BLaER1 treated with 17β-estradiol and CSF1 and Interleukin-3, amounts not matched to agents 10 nM and 100 nM (cell line): ENCODE results near the gene CDC23.
"Not testable (repeated sequence)": the region's sequence is repeated elsewhere in the genome, so short reads cannot be mapped to it uniquely, and the experiment has no call there.

Experiments used
- H3K27ac ChIP-seq, 11 experiments: shearing (Covaris generic); formaldehyde crosslinking; 2 replicates each; pipeline ENCODE4 v1.8.1; 2022
- H3K27me3 ChIP-seq, 11 experiments: shearing (Covaris generic); formaldehyde crosslinking; 2 replicates each; pipeline ENCODE4 v1.8.1; 2022
- H3K36me3 ChIP-seq, 11 experiments: shearing (Covaris generic); formaldehyde crosslinking; 2 replicates each; pipeline ENCODE4 v1.8.1; 2022
- H3K4me1 ChIP-seq, 10 experiments: shearing (Covaris generic); formaldehyde crosslinking; 2 replicates each; pipeline ENCODE4 v1.8.1; 2022
- H3K4me2 ChIP-seq, 11 experiments: shearing (Covaris generic); formaldehyde crosslinking; 2 replicates each; pipeline ENCODE4 v1.8.1; 2022
- H3K4me3 ChIP-seq, 10 experiments: shearing (Covaris generic); formaldehyde crosslinking; 2 replicates each; pipeline ENCODE4 v1.8.1; 2022
- H3K9ac ChIP-seq, 11 experiments: shearing (Covaris generic); formaldehyde crosslinking; 2 replicates each; pipeline ENCODE4 v1.8.1; 2022
- H3K9me3 ChIP-seq, 11 experiments: shearing (Covaris generic); formaldehyde crosslinking; replicated peaks in 1 of 11; 2 replicates each; pipeline ENCODE4 v1.8.1; 2022
- H4K20me1 ChIP-seq, 11 experiments: shearing (Covaris generic); formaldehyde crosslinking; 2 replicates each; pipeline ENCODE4 v1.8.1; 2022
- Cebpa-rat ChIP-seq, 11 experiments: shearing (Covaris generic); IDR thresholded peaks; 2 replicates each; pipeline ENCODE4 v1.8.1; 2022

Gene CDC23

DNA sequence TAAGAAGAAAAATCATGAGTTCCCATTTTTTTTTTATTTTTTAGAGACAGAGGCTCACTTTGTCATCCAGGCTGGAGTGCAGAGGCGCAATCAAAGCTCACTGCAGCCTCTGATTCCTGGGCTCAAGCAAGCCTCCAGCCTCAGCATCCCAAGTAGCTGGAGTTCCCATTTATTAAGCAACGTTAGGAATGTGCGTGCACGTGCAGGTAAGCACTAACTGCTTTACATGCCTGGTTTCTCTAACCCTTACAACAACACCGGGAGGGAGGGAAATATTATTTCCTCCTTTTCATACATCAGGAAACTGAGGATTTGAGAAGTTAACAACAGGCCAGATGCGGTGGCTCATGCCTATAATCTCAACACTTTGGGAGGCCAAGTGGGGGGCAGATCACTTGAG lies 16.3 kb upstream of the CDC23 start:
- no peak for TF ChIP-seq Cebpa-rat (IDR thresholded peaks at IDR 0.05)
- no peak overlapping the region for H3K4me2 ChIP-seq
- H3K27me3 ChIP-seq: peaks cover 0 to 3% (median 0%) of the 10 kb centered on the region in 11 experiments; a peak in 1 of 22 replicates
- no peak overlapping the region for H3K4me3 ChIP-seq
- peaks cover 11 to 18% (median 16%) of the 10 kb centered on the region in 11 experiments for H3K9me3 ChIP-seq
- H3K9ac ChIP-seq: no peak overlapping the region
- no peaks in the 10 kb centered on the region for H4K20me1 ChIP-seq
- peaks cover 0 to 7% (median 5%) of the 10 kb centered on the region in 10 experiments; a peak in 14 of 20 replicates for H3K4me1 ChIP-seq
- H3K27ac ChIP-seq: no peak overlapping the region
- no peaks in the 10 kb centered on the region for H3K36me3 ChIP-seq

GRCh38 chr5:138226910-138227309 lies 13.8 kb upstream of the CDC23 start:
- Histone ChIP-seq H3K9me3 (peaks cover 11 to 18% (median 16%) of the 10 kb centered on the region in 11 experiments), H3K4me1 (peaks cover 0 to 7% (median 5%) of the 10 kb centered on the region in 10 experiments; a peak in 14 of 20 replicates), H4K20me1 (no peaks in the 10 kb centered on the region), H3K9ac (no peak overlapping the region), H3K4me2 (no peak overlapping the region), H3K4me3 (no peak overlapping the region), H3K27me3 (peaks cover 0 to 8% (median 0%) of the 10 kb centered on the region in 11 experiments; a peak in 1 of 22 replicates), H3K36me3 (no peaks in the 10 kb centered on the region), H3K27ac (no peak overlapping the region)
- no peak for TF ChIP-seq Cebpa-rat (IDR thresholded peaks at IDR 0.05)

DNA sequence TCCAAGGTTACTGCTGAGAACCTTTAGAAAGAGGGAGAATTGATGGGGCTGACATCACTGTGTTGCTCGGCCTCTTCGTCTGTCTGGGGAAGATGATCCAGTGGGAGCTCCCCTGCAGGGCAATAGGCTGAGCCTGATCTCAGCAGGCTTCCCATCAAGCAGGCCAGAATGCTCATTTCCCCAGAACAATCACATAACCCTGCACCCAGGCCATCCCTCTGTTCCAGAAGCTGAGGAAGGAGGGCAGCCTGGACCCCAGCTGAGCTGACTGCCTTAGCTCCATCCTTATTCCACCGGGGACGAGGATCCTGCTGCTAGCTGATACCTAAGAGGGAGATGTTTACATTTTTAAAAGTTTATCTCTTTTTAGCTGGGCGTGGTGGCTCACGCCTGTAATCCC lies 11.6 kb upstream of the CDC23 start:
- H3K9ac ChIP-seq: no peak overlapping the region
- H3K27ac ChIP-seq: no peak overlapping the region
- H4K20me1 ChIP-seq: no peaks in the 10 kb centered on the region
- no peak overlapping the region for H3K4me2 ChIP-seq
- H3K27me3 ChIP-seq: peaks cover 0 to 8% (median 0%) of the 10 kb centered on the region in 11 experiments; a peak in 1 of 22 replicates
- no peaks in the 10 kb centered on the region for H3K4me1 ChIP-seq
- H3K9me3 ChIP-seq: peaks cover 11 to 18% (median 16%) of the 10 kb centered on the region in 11 experiments
- H3K36me3 ChIP-seq: no peaks in the 10 kb centered on the region
- no peak overlapping the region for H3K4me3 ChIP-seq
- TF ChIP-seq Cebpa-rat (IDR thresholded peaks at IDR 0.05): no peak

GRCh38 chr5:138223532-138223931 lies 10.4 kb upstream of the CDC23 start:
- H3K36me3 ChIP-seq: no peaks in the 10 kb centered on the region
- TF ChIP-seq Cebpa-rat (IDR thresholded peaks at IDR 0.05): no peak
- peaks cover 11 to 26% (median 24%) of the 10 kb centered on the region in 11 experiments for H3K9me3 ChIP-seq
- H3K4me2 ChIP-seq: no peak overlapping the region
- no peak overlapping the region for H3K27ac ChIP-seq
- H3K4me3 ChIP-seq: no peak overlapping the region
- H3K27me3 ChIP-seq: peaks cover 0 to 8% (median 0%) of the 10 kb centered on the region in 11 experiments; a peak in 1 of 22 replicates
- no peak overlapping the region for H3K9ac ChIP-seq
- no peaks in the 10 kb centered on the region for H3K4me1 ChIP-seq
- H4K20me1 ChIP-seq: no peaks in the 10 kb centered on the region

GRCh38 chr5:138216799-138217198 lies 3.7 kb upstream of the CDC23 start:
- Histone ChIP-seq H3K4me3 (no peak overlapping the region), H3K36me3 (peaks cover 0 to 3% (median 0%) of the 10 kb centered on the region in 11 experiments; a peak in 1 of 22 replicates), H3K4me1 (peaks cover 7 to 17% (median 14%) of the 10 kb centered on the region in 10 experiments), H3K27me3 (no peaks in the 10 kb centered on the region), H3K27ac (no peak overlapping the region), H3K4me2 (no peak overlapping the region), H3K9ac (no peak overlapping the region), H3K9me3 (peaks cover 0 to 9% (median 7%) of the 10 kb centered on the region in 11 experiments; a peak in 7 of 22 replicates), H4K20me1 (no peaks in the 10 kb centered on the region)
- TF ChIP-seq Cebpa-rat (IDR thresholded peaks at IDR 0.05): peak in 6 of 11 experiments; percentile 19 to 73 (median 43); a peak in 6 of 22 replicates

GRCh38 chr5:138212828-138213160 lies 329 bp downstream of the CDC23 start:
- peak overlapping the region; percentile 76 to 92 (median 86); a peak in 21 of 22 replicates for H3K27ac ChIP-seq
- no peak for TF ChIP-seq Cebpa-rat (IDR thresholded peaks at IDR 0.05)

DNA sequence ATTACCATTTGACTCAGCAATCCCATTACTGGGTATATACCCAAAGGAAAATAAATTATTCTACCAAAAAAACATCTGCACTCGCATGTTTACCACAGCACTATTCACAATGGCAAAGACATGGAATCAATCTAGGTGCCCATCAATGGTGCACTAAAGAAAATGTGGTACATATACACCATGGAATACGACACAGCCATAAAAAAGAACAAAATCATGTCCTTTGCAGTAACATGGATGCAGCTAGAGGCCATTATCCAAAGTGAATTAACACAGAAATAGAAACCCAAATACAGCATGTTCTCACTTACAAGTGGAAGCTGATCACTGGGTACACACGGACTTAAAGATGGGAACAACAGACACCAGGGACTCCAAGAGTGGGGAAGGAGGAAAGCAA lies 2.1 kb downstream of the CDC23 start:
- H3K36me3 ChIP-seq: peaks cover 30 to 61% (median 54%) of the 10 kb centered on the region in 11 experiments

More at GRCh38 chr5:138212828-138213160, 329 bp downstream of the CDC23 start:
- peak overlapping the region; percentile 79 to 99 (median 96) for H3K4me3 ChIP-seq
- H3K27me3 ChIP-seq: no peaks in the 10 kb centered on the region
- peaks cover 0 to 14% (median 6%) of the 10 kb centered on the region in 11 experiments; a peak in 10 of 22 replicates for H4K20me1 ChIP-seq
- H3K9ac ChIP-seq: peak overlapping the region; percentile 84 to 98 (median 92)
- H3K4me2 ChIP-seq: peak overlapping the region; percentile 84 to 96 (median 91)
- H3K4me1 ChIP-seq: peaks cover 15 to 25% (median 23%) of the 10 kb centered on the region in 10 experiments
- H3K36me3 ChIP-seq: peaks cover 13 to 43% (median 38%) of the 10 kb centered on the region in 11 experiments
- H3K9me3 ChIP-seq: no peaks in the 10 kb centered on the region

DNA sequence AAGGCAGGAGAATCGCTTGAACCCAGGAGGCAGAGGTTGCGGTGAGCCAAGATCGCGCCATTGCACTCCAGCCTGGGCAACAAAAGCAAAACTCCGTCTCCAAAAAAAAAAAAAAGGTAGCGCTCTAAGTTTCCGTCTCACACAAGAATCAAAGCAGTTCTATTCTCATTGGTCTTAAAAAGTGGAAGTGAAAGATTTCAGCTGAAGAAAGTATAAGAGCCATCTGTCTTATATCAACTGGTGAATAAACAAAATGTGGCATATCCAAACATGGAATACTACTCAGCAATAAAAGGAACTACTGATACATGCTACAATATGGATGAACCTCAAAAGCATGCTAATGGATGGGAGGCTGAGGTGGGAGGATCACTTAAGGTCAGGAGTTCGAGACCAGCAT lies 19.3 kb downstream of the CDC23 start:
- not testable (repeated sequence) for H3K4me3 ChIP-seq, H3K9ac ChIP-seq, H3K4me1 ChIP-seq, H3K27ac ChIP-seq, H3K4me2 ChIP-seq, H3K27me3 ChIP-seq
- peaks cover 92 to 96% (median 96%) of the 10 kb centered on the region in 11 experiments for H3K36me3 ChIP-seq
- peaks cover 0 to 12% (median 0%) of the 10 kb centered on the region in 11 experiments; a peak in 6 of 22 replicates for H4K20me1 ChIP-seq
- H3K9me3 ChIP-seq: peaks cover 0 to 11% (median 0%) of the 10 kb centered on the region in 11 experiments; a peak in 4 of 22 replicates

More for the DNA sequence above, 2.1 kb downstream of the CDC23 start:
- H4K20me1 ChIP-seq: peaks cover 0 to 18% (median 9%) of the 10 kb centered on the region in 11 experiments; a peak in 11 of 22 replicates
- H3K4me1 ChIP-seq: peaks cover 15 to 25% (median 23%) of the 10 kb centered on the region in 10 experiments
- H3K27ac ChIP-seq: no peak overlapping the region
- H3K4me2 ChIP-seq: peak overlapping the region in 9 of 11 experiments; percentile 10 to 96 (median 91); a peak in 12 of 22 replicates
- TF ChIP-seq Cebpa-rat (IDR thresholded peaks at IDR 0.05): no peak
- no peaks in the 10 kb centered on the region for H3K9me3 ChIP-seq
- H3K4me3 ChIP-seq: no peak overlapping the region
- no peak overlapping the region for H3K9ac ChIP-seq
- no peaks in the 10 kb centered on the region for H3K27me3 ChIP-seq

GRCh38 chr5:138192826-138193225 lies 20.3 kb downstream of the CDC23 start:
- peaks cover 0 to 18% (median 0%) of the 10 kb centered on the region in 11 experiments; a peak in 10 of 22 replicates for H4K20me1 ChIP-seq
- H3K9me3 ChIP-seq: peaks cover 0 to 11% (median 0%) of the 10 kb centered on the region in 11 experiments; a peak in 4 of 22 replicates
- H3K27ac ChIP-seq: no peak overlapping the region
- no peak overlapping the region for H3K4me2 ChIP-seq
- no peak overlapping the region for H3K4me3 ChIP-seq
- H3K9ac ChIP-seq: no peak overlapping the region
- TF ChIP-seq Cebpa-rat (IDR thresholded peaks at IDR 0.05): no peak
- peaks cover 92 to 96% (median 96%) of the 10 kb centered on the region in 11 experiments for H3K36me3 ChIP-seq
- H3K27me3 ChIP-seq: no peaks in the 10 kb centered on the region
- H3K4me1 ChIP-seq: no peaks in the 10 kb centered on the region
